Central memory CD8-positive, alpha-beta T cell (primary cell): ENCODE data around the gene FAM186B.

Experiments used
- ATAC-seq: fragments of 150-1000 bp; cut with Tn5 transposase; replicated peaks from 2 replicates; pipeline ENCODE4 v1.10.0; 2022; ENCODE audit warnings: mild to moderate bottlenecking, moderate FRiP score, moderate number of reproducible peaks; ENCODE audit not compliant: poor library complexity, severe bottlenecking; ENCODE audit errors: extremely low read depth
- DNase-seq, 2 donors: peaks; one replicate each; pipeline ENCODE4 v3.0.0; 2021; ENCODE audit warnings: low spot score in 2 of 2
- H3K27ac Mint-ChIP-seq: one replicate; pipeline ENCODE4 v1.8.0; 2022; ENCODE audit warnings: low read depth, mild to moderate bottlenecking, moderate library complexity, mixed read lengths
- H3K27me3 Mint-ChIP-seq: one replicate; pipeline ENCODE4 v1.8.0; 2022; ENCODE audit warnings: mixed read lengths
- H3K36me3 Mint-ChIP-seq: one replicate; pipeline ENCODE4 v1.8.0; 2022; ENCODE audit warnings: mild to moderate bottlenecking, moderate library complexity, mixed read lengths; ENCODE audit not compliant: insufficient read depth
- H3K4me1 Mint-ChIP-seq: one replicate; pipeline ENCODE4 v1.8.0; 2022; ENCODE audit warnings: mixed read lengths
- H3K4me3 Mint-ChIP-seq: one replicate; pipeline ENCODE4 v1.8.0; 2022; ENCODE audit warnings: mild to moderate bottlenecking, moderate library complexity, mixed read lengths
- H3K9me3 Mint-ChIP-seq: one replicate; pipeline ENCODE4 v1.8.0; 2022; ENCODE audit warnings: mixed read lengths

Gene FAM186B

GRCh38 chr12:49644620-49644994 lies 39.2 kb upstream of the FAM186B start:
- peak; percentile 98 for ATAC-seq
- Mint-ChIP-seq H3K4me3 (no peak overlapping the region), H3K27me3 (no peaks in the 10 kb centered on the region), H3K36me3 (peaks cover 14% of the 10 kb centered on the region), H3K9me3 (no peaks in the 10 kb centered on the region), H3K4me1 (peaks cover 35% of the 10 kb centered on the region), H3K27ac (peak overlapping the region; percentile 84)
- DNase-seq = peak; percentile 76 to 78

- no peaks in the 10 kb centered on the region for H3K27me3 Mint-ChIP-seq
- H3K4me3 Mint-ChIP-seq = no peak overlapping the region
- DNase-seq (no peak), ATAC-seq (peak; percentile 13)
- no peaks in the 10 kb centered on the region for H3K9me3 Mint-ChIP-seq
- peaks cover 13% of the 10 kb centered on the region for H3K36me3 Mint-ChIP-seq
- peak overlapping the region; percentile 84 for H3K27ac Mint-ChIP-seq
- peaks cover 32% of the 10 kb centered on the region for H3K4me1 Mint-ChIP-seq
These were observed 38.7 kb upstream of the FAM186B start for GRCh38 chr12:49643961-49644619.

DNA sequence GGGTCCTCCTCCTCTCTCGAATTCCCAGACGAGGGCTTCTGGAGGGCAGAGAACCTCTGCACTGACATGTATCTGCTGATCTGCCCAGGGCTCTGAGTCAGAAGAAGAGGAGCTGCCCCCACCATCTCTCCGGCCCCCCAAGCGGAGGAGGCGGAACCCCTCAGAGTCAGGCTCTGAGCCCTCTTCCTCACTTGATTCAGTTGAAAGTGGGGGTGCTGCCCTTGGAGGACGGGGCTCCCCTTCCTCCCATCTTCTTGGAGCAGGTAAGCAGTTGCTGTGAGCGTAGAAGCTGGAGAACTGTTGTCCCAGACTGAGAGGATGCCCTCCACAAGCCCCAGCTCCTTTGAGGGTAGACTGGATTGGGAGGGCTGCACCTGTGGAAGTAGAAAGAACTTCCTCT lies 37.7 kb upstream of the FAM186B start:
- DNase-seq (no peak), ATAC-seq (no peak)
- Mint-ChIP-seq H3K27me3 (no peaks in the 10 kb centered on the region), H3K27ac (peak overlapping the region; percentile 75), H3K4me3 (no peak overlapping the region), H3K4me1 (peaks cover 23% of the 10 kb centered on the region), H3K9me3 (no peaks in the 10 kb centered on the region), H3K36me3 (peaks cover 12% of the 10 kb centered on the region)

GRCh38 chr12:49642370-49642802 lies 36.9 kb upstream of the FAM186B start:
- no peaks in the 10 kb centered on the region for H3K9me3 Mint-ChIP-seq
- no peak for ATAC-seq
- peaks cover 11% of the 10 kb centered on the region for H3K36me3 Mint-ChIP-seq
- H3K27ac Mint-ChIP-seq = peak overlapping the region; percentile 75
- no peak overlapping the region for H3K4me3 Mint-ChIP-seq
- no peaks in the 10 kb centered on the region for H3K27me3 Mint-ChIP-seq
- DNase-seq = no peak
- peaks cover 19% of the 10 kb centered on the region for H3K4me1 Mint-ChIP-seq

- Mint-ChIP-seq H3K27ac (no peak overlapping the region), H3K36me3 (peaks cover 11% of the 10 kb centered on the region), H3K4me1 (peaks cover 24% of the 10 kb centered on the region), H3K4me3 (no peak overlapping the region), H3K9me3 (no peaks in the 10 kb centered on the region), H3K27me3 (no peaks in the 10 kb centered on the region)
- DNase-seq (no peak), ATAC-seq (no peak)
These were observed 36.4 kb upstream of the FAM186B start for GRCh38 chr12:49641748-49642369.

- Mint-ChIP-seq H3K4me1 (peaks cover 21% of the 10 kb centered on the region), H3K27ac (peak overlapping the region; percentile 1), H3K27me3 (no peaks in the 10 kb centered on the region), H3K4me3 (no peak overlapping the region), H3K36me3 (peaks cover 6% of the 10 kb centered on the region), H3K9me3 (no peaks in the 10 kb centered on the region)
- DNase-seq = peak in 1 of 2 donors; percentile 40
- ATAC-seq = peak; percentile 86
These were observed 31.7 kb upstream of the FAM186B start for GRCh38 chr12:49636979-49637755.

- H3K4me3 Mint-ChIP-seq = no peak overlapping the region
- H3K27ac Mint-ChIP-seq = no peak overlapping the region
- H3K36me3 Mint-ChIP-seq = peaks cover 6% of the 10 kb centered on the region
- ATAC-seq (no peak), DNase-seq (no peak)
- no peaks in the 10 kb centered on the region for H3K9me3 Mint-ChIP-seq
- H3K27me3 Mint-ChIP-seq = no peaks in the 10 kb centered on the region
- peaks cover 21% of the 10 kb centered on the region for H3K4me1 Mint-ChIP-seq
These were observed 31.1 kb upstream of the FAM186B start for GRCh38 chr12:49636574-49636973.

GRCh38 chr12:49635656-49636055 lies 30.2 kb upstream of the FAM186B start:
- Mint-ChIP-seq H3K4me1 (peaks cover 21% of the 10 kb centered on the region), H3K27ac (no peak overlapping the region), H3K27me3 (no peaks in the 10 kb centered on the region), H3K36me3 (peaks cover 6% of the 10 kb centered on the region), H3K4me3 (no peak overlapping the region), H3K9me3 (no peaks in the 10 kb centered on the region)
- no peak for DNase-seq
- no peak for ATAC-seq

DNA sequence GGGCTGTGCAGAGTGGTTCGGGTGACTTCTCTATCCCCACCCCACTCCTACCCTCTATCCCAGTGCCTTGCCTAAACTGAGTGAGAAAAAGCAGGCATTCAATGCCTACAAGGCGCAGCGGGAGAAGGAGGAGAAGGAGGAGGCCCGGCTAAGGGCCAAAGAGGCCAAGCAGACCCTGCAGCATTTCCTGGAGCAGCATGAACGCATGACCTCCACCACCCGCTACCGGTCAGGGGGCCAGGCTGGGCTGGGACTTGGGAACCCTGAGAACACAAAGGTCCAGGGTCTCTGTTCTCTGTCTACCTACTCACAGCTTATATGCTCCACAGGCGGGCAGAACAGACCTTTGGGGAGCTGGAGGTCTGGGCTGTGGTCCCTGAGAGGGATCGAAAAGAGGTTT lies 29.6 kb upstream of the FAM186B start:
- no peak overlapping the region for H3K27ac Mint-ChIP-seq
- no peaks in the 10 kb centered on the region for H3K27me3 Mint-ChIP-seq
- no peaks in the 10 kb centered on the region for H3K9me3 Mint-ChIP-seq
- no peak overlapping the region for H3K4me3 Mint-ChIP-seq
- ATAC-seq (no peak), DNase-seq (no peak)
- H3K36me3 Mint-ChIP-seq = peaks cover 6% of the 10 kb centered on the region
- H3K4me1 Mint-ChIP-seq = peaks cover 21% of the 10 kb centered on the region

DNA sequence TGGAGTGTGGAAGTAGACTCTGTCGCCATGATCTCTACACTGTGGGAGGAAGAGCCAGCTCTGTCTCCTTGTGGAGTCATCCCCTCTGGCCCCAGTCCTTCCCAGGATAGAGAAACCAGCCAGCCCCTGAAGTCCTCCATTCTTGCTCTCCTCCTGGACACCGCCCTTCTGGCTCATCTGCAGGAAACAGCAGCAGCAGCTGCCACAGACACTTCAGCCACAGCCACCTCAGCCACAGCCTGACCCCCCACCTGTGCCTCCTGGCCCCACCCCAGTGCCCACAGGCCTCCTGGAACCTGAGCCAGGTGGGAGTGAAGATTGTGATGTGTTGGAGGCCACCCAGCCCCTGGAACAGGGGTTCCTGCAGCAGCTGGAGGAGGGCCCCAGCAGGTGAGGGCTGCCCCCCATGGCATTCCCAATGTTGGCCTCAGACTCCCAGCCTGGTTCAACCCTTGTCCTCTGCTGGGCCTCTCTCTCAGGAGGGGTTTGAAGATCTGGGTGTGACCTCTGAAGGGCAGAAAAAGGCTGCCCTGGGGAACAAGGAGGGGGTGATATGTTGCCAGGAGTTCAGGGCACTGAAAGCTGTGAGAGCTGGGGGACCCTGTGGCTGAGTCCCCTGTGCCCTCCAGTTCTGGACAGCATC lies 28.4 kb upstream of the FAM186B start:
- H3K4me1 Mint-ChIP-seq = peaks cover 21% of the 10 kb centered on the region
- no peaks in the 10 kb centered on the region for H3K27me3 Mint-ChIP-seq
- no peak for DNase-seq
- H3K4me3 Mint-ChIP-seq = no peak overlapping the region
- H3K36me3 Mint-ChIP-seq = peaks cover 4% of the 10 kb centered on the region
- H3K9me3 Mint-ChIP-seq = no peaks in the 10 kb centered on the region
- ATAC-seq = no peak
- no peak overlapping the region for H3K27ac Mint-ChIP-seq

DNA sequence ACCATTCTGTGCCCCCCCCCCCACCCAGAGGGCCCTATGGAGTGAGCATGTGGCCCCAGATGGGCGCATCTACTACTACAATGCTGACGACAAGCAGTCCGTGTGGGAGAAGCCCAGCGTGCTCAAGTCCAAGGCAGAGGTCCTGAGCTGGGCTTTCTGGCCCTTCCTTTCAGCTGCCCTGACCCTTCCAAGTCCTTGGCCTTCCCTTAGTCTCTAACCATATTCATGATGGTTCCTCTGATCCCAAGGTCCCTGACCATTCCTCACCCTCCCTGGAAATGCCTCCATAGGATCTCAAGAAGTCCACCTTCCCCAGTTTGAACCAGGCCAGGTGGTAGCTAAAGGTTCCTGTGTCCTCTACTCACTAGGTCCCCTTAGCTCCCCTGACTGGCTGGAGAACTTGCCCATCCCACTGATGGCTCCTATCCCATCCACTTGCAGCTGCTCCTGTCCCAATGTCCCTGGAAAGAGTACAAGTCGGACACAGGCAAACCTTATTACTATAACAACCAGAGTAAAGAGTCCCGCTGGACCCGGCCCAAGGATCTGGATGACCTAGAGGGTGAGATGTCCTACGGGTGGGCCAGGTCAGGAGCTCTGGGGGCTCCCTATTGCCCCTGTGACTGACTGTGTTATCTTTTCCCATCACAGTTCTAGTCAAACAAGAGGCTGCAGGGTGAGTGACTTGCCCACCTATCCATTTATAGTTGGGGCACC lies 27.7 kb upstream of the FAM186B start:
- H3K36me3 Mint-ChIP-seq = peaks cover 4% of the 10 kb centered on the region
- peak overlapping the region; percentile 29 for H3K27ac Mint-ChIP-seq
- H3K4me3 Mint-ChIP-seq = no peak overlapping the region
- H3K27me3 Mint-ChIP-seq = no peaks in the 10 kb centered on the region
- DNase-seq = no peak
- H3K4me1 Mint-ChIP-seq = peaks cover 21% of the 10 kb centered on the region
- no peaks in the 10 kb centered on the region for H3K9me3 Mint-ChIP-seq
- no peak for ATAC-seq

DNA sequence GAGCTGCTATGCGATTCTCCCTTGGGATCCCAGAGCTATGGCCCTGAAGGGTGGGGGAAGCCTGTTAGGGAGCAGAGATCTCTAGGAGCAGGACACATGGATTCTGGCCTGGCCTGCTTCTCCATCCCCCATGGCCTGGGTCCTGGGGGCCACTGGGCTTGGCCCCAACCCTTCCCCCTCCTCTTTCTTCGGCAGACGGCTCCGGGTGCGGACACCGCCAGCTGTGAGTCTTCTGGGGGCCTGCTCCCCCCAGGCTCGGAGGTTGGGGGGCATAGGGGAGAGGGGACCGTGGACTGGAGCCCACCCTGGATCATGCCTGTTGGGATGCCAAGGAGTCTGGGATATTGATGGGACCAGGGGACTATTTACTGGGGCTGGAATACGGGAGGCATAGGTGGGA lies 27.0 kb upstream of the FAM186B start:
- peaks cover 2% of the 10 kb centered on the region for H3K36me3 Mint-ChIP-seq
- peaks cover 21% of the 10 kb centered on the region for H3K4me1 Mint-ChIP-seq
- ATAC-seq = no peak
- H3K4me3 Mint-ChIP-seq = no peak overlapping the region
- no peaks in the 10 kb centered on the region for H3K9me3 Mint-ChIP-seq
- H3K27ac Mint-ChIP-seq = no peak overlapping the region
- H3K27me3 Mint-ChIP-seq = no peaks in the 10 kb centered on the region
- no peak for DNase-seq
